ENCODE measurements around the gene TEAD1. TPM values are rescaled to one million over a fixed set of nuclear protein-coding genes. Genes with fewer than 3 reads are reported as not detected.
A peak's percentile ranks its signal among the peaks of the same experiment; 100 is the strongest.

Gene TEAD1
- polyA plus RNA-seq, 3 donors: 81.0 to 97.4 (median 96.6) TPM

GRCh38 chr11:12787847-12788246 lies 113.6 kb downstream of the TEAD1 start:
- no peak for DNase-seq

GRCh38 chr11:12789054-12789453 lies 114.8 kb downstream of the TEAD1 start:
- DNase-seq: no peak

GRCh38 chr11:12789596-12790215 lies 115.5 kb downstream of the TEAD1 start:
- no peak for DNase-seq

GRCh38 chr11:12790861-12791616 lies 116.8 kb downstream of the TEAD1 start:
- no peak for DNase-seq

GRCh38 chr11:12792018-12792417 lies 117.8 kb downstream of the TEAD1 start:
- no peak for DNase-seq

GRCh38 chr11:12792590-12792989 lies 118.4 kb downstream of the TEAD1 start:
- no peak for DNase-seq

- no peak for DNase-seq
Observed at GRCh38 chr11:12793065-12793464, 118.8 kb downstream of the TEAD1 start.

- DNase-seq: no peak
Observed at GRCh38 chr11:12793506-12793905, 119.3 kb downstream of the TEAD1 start.

GRCh38 chr11:12794576-12795230 lies 120.5 kb downstream of the TEAD1 start:
- DNase-seq: no peak

- DNase-seq: no peak
Observed at GRCh38 chr11:12797996-12798395, 123.8 kb downstream of the TEAD1 start.

- DNase-seq: no peak
Observed at GRCh38 chr11:12798609-12799011, 124.4 kb downstream of the TEAD1 start.

- no peak for DNase-seq
Observed at GRCh38 chr11:12799334-12799835, 125.2 kb downstream of the TEAD1 start.

- peak; percentile 60 for DNase-seq
Observed at GRCh38 chr11:12800032-12800671, 125.9 kb downstream of the TEAD1 start.

GRCh38 chr11:12800871-12801270 lies 126.7 kb downstream of the TEAD1 start:
- no peak for DNase-seq

GRCh38 chr11:12801976-12802375 lies 127.8 kb downstream of the TEAD1 start:
- DNase-seq: no peak

- DNase-seq: peak; percentile 81
Observed at GRCh38 chr11:12802418-12803085, 128.3 kb downstream of the TEAD1 start.

GRCh38 chr11:12803086-12803826 lies 129.0 kb downstream of the TEAD1 start:
- no peak for DNase-seq

GRCh38 chr11:12806113-12806512 lies 131.9 kb downstream of the TEAD1 start:
- DNase-seq: no peak

- no peak for DNase-seq
Observed at GRCh38 chr11:12807621-12808020, 133.4 kb downstream of the TEAD1 start.

GRCh38 chr11:12808519-12808918 lies 134.3 kb downstream of the TEAD1 start:
- no peak for DNase-seq

GRCh38 chr11:12809364-12809763 lies 135.1 kb downstream of the TEAD1 start:
- DNase-seq: no peak
